GM19035 (cell line): ENCODE measurements around the gene CACNA1C.

Experiments
- ATAC-seq: cut with Tn5 transposase; IDR thresholded peaks from one replicate; pipeline ENCODE4 v1.9.1; 2021; ENCODE audit not compliant: unreplicated experiment

Gene CACNA1C

GRCh38 chr12:2167231-2167630 lies 114.4 kb downstream of the CACNA1C start:
- no peak for ATAC-seq

GRCh38 chr12:2168808-2169207 lies 116.0 kb downstream of the CACNA1C start:
- no peak for ATAC-seq

- ATAC-seq = no peak
These were observed 116.7 kb downstream of the CACNA1C start for GRCh38 chr12:2169489-2169888.

GRCh38 chr12:2169940-2170339 lies 117.2 kb downstream of the CACNA1C start:
- ATAC-seq = no peak

GRCh38 chr12:2170376-2170775 lies 117.6 kb downstream of the CACNA1C start:
- ATAC-seq = no peak

GRCh38 chr12:2171672-2172426 lies 119.1 kb downstream of the CACNA1C start:
- no peak for ATAC-seq

GRCh38 chr12:2172491-2173214 lies 119.9 kb downstream of the CACNA1C start:
- no peak for ATAC-seq

- ATAC-seq = no peak
These were observed 121.2 kb downstream of the CACNA1C start for GRCh38 chr12:2173971-2174370.

- no peak for ATAC-seq
These were observed 124.2 kb downstream of the CACNA1C start for GRCh38 chr12:2177003-2177402.

- ATAC-seq = no peak
These were observed 125.0 kb downstream of the CACNA1C start for GRCh38 chr12:2177751-2178150.

GRCh38 chr12:2179058-2179457 lies 126.3 kb downstream of the CACNA1C start:
- no peak for ATAC-seq

GRCh38 chr12:2179953-2180736 lies 127.4 kb downstream of the CACNA1C start:
- no peak for ATAC-seq

- ATAC-seq = no peak
These were observed 127.9 kb downstream of the CACNA1C start for GRCh38 chr12:2180737-2181082.

GRCh38 chr12:2183556-2184541 lies 131.1 kb downstream of the CACNA1C start:
- ATAC-seq = no peak

GRCh38 chr12:2185751-2186341 lies 133.1 kb downstream of the CACNA1C start:
- no peak for ATAC-seq

GRCh38 chr12:2187195-2187945 lies 134.6 kb downstream of the CACNA1C start:
- ATAC-seq = no peak

GRCh38 chr12:2190085-2190484 lies 137.3 kb downstream of the CACNA1C start:
- ATAC-seq = no peak

GRCh38 chr12:2190896-2191533 lies 138.2 kb downstream of the CACNA1C start:
- ATAC-seq = no peak

GRCh38 chr12:2191534-2192153 lies 138.9 kb downstream of the CACNA1C start:
- no peak for ATAC-seq
